HL-60 (cell line): ENCODE data around the gene FBXL7.

Experiments
- GABPA ChIP-seq: IDR thresholded peaks from 2 replicates; pipeline ENCODE4 v1.6.1; 2012; ENCODE audit warnings: low read depth
- POLR2AphosphoS5 ChIP-seq: IDR thresholded peaks from 2 replicates; pipeline ENCODE4 v1.6.1; 2012; ENCODE audit warnings: low read depth
- TF ChIP-seq, protein P1 (sequence below): IDR thresholded peaks from one replicate; pipeline ENCODE4 v1.5.1; 2011; ENCODE audit warnings: low read length, control low read depth, inconsistent platforms; ENCODE audit not compliant: insufficient read depth

- TF ChIP-seq, protein P1, sequence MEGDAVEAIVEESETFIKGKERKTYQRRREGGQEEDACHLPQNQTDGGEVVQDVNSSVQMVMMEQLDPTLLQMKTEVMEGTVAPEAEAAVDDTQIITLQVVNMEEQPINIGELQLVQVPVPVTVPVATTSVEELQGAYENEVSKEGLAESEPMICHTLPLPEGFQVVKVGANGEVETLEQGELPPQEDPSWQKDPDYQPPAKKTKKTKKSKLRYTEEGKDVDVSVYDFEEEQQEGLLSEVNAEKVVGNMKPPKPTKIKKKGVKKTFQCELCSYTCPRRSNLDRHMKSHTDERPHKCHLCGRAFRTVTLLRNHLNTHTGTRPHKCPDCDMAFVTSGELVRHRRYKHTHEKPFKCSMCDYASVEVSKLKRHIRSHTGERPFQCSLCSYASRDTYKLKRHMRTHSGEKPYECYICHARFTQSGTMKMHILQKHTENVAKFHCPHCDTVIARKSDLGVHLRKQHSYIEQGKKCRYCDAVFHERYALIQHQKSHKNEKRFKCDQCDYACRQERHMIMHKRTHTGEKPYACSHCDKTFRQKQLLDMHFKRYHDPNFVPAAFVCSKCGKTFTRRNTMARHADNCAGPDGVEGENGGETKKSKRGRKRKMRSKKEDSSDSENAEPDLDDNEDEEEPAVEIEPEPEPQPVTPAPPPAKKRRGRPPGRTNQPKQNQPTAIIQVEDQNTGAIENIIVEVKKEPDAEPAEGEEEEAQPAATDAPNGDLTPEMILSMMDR: no peak
- TF ChIP-seq POLR2AphosphoS5 (no peak), GABPA (no peak)
These were observed 327.8 kb downstream of the FBXL7 start for GRCh38 chr5:15827741-15828140.
